Measurements from ENCODE around the gene FYB1.

GRCh38 chr5:39203275-39203922 lies 16.0 kb downstream of the FYB1 start:
- TF ChIP-seq, protein P1, sequence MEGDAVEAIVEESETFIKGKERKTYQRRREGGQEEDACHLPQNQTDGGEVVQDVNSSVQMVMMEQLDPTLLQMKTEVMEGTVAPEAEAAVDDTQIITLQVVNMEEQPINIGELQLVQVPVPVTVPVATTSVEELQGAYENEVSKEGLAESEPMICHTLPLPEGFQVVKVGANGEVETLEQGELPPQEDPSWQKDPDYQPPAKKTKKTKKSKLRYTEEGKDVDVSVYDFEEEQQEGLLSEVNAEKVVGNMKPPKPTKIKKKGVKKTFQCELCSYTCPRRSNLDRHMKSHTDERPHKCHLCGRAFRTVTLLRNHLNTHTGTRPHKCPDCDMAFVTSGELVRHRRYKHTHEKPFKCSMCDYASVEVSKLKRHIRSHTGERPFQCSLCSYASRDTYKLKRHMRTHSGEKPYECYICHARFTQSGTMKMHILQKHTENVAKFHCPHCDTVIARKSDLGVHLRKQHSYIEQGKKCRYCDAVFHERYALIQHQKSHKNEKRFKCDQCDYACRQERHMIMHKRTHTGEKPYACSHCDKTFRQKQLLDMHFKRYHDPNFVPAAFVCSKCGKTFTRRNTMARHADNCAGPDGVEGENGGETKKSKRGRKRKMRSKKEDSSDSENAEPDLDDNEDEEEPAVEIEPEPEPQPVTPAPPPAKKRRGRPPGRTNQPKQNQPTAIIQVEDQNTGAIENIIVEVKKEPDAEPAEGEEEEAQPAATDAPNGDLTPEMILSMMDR (conservative IDR thresholded peaks at IDR 0.05; ENCODE audit: low read depth, low read length): no peak
- no peak for TF ChIP-seq EZH2 (IDR thresholded peaks at IDR 0.05; ENCODE audit: low read length, unreplicated experiment)
- no peak for TF ChIP-seq EZH2phosphoT487 (IDR thresholded peaks at IDR 0.05; ENCODE audit: borderline replicate concordance, low read length)

All from PC-3 (cell line).